ENCODE measurements around the gene ECSCR.

- TF ChIP-seq CTCF (IDR thresholded peaks at IDR 0.05; ENCODE audit: low read depth, low read length): no peak
- no peak for TF ChIP-seq POLR2A (IDR thresholded peaks at IDR 0.05; ENCODE audit: extremely low read depth, insufficient read length)
- TF ChIP-seq MAX (IDR thresholded peaks at IDR 0.05; ENCODE audit: low read depth, low read length): no peak
- TF ChIP-seq MYC (IDR thresholded peaks at IDR 0.05; ENCODE audit: low read depth, low read length): no peak
Measured at GRCh38 chr5:139406963-139407362, 55.6 kb downstream of the ECSCR start.
